DND-41 (cell line): Measurements from ENCODE around the gene PLEKHD1.

Source experiments
- CTCF ChIP-seq: IDR thresholded peaks from 2 replicates; pipeline ENCODE4 v1.5.1; 2012; ENCODE audit warnings: borderline replicate concordance, low read length, moderate library complexity, mild to moderate bottlenecking; ENCODE audit not compliant: poor library complexity, severe bottlenecking; ENCODE audit errors: extremely low read depth
- EZH2 ChIP-seq: IDR thresholded peaks from 3 replicates; pipeline ENCODE4 v1.6.1; 2012; ENCODE audit warnings: borderline replicate concordance, low read depth, mild to moderate bottlenecking, moderate library complexity, low read length, inconsistent platforms; ENCODE audit not compliant: severe bottlenecking

- peak; percentile 46 for TF ChIP-seq CTCF
- no peak for TF ChIP-seq EZH2
These were observed 50.8 kb downstream of the PLEKHD1 start for GRCh38 chr14:69535230-69535848.
